Fibroblast of gingiva (primary cell): Measurements from ENCODE around the gene ELMO1.

ENCODE experiments used
- DNase-seq: peaks from one replicate; pipeline ENCODE4 v3.0.0-alpha.2; 2011; ENCODE audit warnings: low read depth

The ELMO1 gene

GRCh38 chr7:37095122-37095521 lies 353.5 kb downstream of the ELMO1 start:
- DNase-seq: no peak

GRCh38 chr7:37093257-37093656 lies 355.4 kb downstream of the ELMO1 start:
- no peak for DNase-seq

- no peak for DNase-seq
Observed at GRCh38 chr7:37092548-37092947, 356.1 kb downstream of the ELMO1 start.

GRCh38 chr7:37089972-37090371 lies 358.7 kb downstream of the ELMO1 start:
- DNase-seq: peak; percentile 21

DNA sequence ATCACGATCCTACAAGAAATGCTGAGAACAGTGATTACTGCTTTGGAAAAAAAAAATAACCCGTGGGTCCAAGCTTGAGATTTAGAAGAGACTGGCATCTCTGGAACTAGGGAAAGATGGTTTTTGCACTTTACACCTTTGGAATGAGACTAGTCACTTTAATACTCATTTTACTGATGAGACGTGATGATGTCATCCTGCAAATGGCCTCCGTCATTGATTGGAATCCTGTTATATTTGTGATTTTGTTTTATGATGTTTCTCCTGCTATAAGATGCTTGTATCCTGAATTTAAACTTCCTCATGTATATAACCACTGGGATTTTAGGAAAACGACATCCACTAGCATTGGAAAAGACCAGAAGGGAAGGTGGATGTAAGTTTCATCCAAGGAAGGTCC lies 363.1 kb downstream of the ELMO1 start:
- DNase-seq: no peak

DNA sequence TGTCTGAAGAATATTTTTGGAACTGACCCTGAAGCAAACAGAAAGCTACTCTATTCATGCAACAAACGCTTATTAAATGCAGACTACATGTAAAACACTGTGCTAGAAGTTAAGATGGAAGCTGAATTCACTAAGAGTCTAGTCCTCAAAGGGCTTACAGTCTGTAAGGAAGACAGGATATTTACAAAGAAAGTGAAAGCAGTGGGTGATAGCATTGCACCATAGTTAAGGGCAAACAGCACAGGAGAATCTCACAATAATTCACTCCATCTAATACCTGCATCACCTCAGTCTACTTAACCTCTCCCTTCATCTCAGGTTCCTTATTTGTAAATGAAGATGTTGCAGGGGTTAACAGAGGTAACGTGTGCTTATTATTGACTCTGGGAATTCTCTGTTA lies 364.4 kb downstream of the ELMO1 start:
- DNase-seq: no peak

- DNase-seq: peak; percentile 80
Observed at GRCh38 chr7:37083311-37084096, 365.2 kb downstream of the ELMO1 start.

GRCh38 chr7:37081436-37081835 lies 367.2 kb downstream of the ELMO1 start:
- DNase-seq: no peak

GRCh38 chr7:37079420-37079819 lies 369.2 kb downstream of the ELMO1 start:
- no peak for DNase-seq

- no peak for DNase-seq
Observed at GRCh38 chr7:37076668-37077067, 372.0 kb downstream of the ELMO1 start.

DNA sequence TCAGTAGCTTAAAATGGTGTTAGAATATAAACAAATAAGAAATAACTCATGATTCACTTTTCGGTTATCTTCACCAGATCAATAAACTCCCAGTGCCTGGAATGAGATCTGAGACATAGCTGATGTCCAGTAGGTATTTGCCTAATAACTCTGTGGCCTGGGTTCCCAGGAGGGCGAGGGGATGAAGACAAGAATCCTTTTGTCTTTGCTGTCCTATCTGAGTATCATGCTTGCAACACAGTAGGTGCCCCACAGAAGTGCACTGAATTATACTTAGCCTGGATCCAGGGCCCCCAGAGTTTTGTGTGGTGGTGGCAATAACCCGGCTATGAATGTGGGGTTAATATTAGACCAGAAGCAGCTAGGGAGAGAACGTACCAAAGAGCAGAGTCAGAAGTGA lies 374.3 kb downstream of the ELMO1 start:
- no peak for DNase-seq

DNA sequence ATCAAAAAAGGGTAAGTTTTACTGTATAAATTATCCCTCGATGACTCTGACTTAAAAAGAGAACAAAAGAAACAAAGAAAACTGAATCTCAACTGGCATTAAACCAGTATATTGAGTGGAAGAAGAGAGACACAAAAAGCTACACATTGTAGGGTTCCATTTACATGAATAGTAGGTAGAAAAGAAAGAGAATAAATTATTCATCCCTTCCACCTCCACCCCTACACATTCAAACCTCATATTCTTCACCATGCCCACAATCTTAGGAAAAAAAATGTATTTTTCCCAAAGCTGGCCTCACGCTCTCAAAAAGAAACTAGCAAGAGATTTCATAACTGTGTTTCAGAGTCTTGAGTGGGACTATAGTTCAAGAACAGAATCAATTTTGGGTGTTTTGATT lies 377.5 kb downstream of the ELMO1 start:
- no peak for DNase-seq

- no peak for DNase-seq
Observed at GRCh38 chr7:37070471-37070870, 378.2 kb downstream of the ELMO1 start.

- no peak for DNase-seq
Observed at GRCh38 chr7:37070031-37070430, 378.6 kb downstream of the ELMO1 start.

GRCh38 chr7:37069336-37069735 lies 379.3 kb downstream of the ELMO1 start:
- no peak for DNase-seq

- no peak for DNase-seq
Observed at GRCh38 chr7:37068902-37069301, 379.8 kb downstream of the ELMO1 start.

DNA sequence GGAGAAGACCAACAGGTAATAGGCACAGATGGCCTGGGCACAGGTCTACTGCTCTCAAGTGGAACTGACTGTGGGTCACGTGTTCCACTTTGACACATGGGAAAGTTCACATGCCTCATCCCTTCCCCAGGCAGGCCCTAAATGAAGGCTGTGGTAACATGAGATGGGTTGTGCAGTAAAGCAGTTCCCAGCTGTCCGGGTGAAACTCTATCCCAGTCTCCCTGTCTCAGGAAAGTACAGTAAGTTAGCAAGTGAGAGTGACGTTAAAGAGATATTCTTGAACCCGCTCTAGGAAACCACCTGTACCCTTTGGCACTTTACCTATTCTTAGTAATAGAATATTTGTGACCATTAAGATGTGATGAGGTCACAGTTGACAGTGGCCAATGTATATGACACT lies 380.6 kb downstream of the ELMO1 start:
- DNase-seq: no peak

GRCh38 chr7:37065779-37066271 lies 382.8 kb downstream of the ELMO1 start:
- DNase-seq: no peak

DNA sequence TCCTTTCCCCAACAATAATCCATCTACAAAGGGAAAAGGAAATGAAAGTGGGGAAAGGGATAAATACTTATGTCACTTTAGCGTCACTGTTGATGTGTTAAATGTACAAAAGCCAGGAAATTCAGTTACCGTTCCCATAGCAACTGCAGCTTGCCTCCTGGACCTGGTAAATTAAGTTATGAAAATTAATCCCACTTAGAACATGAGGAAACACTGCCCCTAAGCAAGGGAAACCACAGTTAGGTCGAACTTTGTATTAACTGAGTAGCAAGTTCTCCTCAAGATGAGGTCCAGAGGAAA lies 386.2 kb downstream of the ELMO1 start:
- no peak for DNase-seq

DNA sequence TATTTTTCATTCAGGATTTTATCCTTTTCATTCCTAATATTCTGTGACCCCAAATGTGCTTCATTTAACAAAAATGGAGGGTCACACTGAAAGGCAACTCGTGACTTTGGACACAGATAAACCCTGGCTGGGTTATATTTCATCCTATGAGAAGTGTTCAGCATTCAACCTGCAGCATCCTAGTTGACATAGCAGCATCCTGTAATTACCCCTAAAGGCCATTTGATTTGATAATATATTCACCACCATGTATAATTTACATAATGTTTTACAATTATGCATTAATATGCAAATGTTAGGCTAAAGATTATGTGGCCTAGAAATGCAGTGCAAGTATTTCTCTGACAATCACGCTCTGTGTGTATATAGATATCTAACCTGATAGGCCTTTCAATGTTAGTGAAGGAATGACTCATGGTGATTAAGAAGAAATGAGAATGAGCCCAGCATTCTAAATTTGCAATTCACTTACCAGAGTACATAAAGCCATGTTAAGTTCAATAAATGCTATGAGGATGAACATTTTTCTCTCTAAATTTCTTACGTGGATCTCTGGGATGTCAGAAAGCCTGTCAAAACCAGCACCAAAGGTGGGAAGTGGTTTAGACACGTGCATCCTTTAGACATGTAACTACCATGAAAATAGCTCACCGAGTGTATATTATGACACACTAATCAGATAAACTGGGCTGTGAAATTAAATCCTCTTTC lies 386.7 kb downstream of the ELMO1 start:
- no peak for DNase-seq

DNA sequence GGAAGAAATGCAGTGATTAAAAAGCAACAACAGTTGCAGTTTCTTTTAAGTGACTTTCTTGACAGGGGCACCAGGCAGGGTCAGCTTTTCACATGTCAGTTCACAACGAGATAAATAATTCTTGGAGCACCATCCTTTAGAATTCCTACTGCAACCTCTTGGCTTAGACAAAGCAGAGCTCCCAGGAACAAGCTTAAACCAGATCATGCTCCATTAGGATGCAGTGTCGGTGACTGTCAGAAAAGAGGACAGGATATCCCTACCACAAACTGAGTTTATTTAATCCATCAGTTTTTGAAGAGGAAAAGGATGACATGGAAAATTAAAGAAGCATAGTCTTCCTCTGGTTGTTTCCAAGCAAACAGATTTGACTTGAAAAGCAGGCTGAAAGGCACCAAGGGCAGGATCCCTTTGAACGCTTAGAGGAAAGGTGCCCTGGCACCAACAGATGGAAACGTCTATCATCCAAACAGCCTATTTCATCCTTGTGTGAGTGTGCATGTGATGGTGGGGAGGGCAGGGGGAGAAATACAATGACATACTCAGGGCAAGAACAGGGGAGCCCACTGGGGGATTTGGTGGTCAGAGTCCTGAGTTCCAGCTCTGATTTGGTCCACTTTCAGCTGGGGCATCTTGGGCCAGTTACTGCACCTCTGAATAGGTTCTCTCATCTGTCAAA lies 392.3 kb downstream of the ELMO1 start:
- no peak for DNase-seq

DNA sequence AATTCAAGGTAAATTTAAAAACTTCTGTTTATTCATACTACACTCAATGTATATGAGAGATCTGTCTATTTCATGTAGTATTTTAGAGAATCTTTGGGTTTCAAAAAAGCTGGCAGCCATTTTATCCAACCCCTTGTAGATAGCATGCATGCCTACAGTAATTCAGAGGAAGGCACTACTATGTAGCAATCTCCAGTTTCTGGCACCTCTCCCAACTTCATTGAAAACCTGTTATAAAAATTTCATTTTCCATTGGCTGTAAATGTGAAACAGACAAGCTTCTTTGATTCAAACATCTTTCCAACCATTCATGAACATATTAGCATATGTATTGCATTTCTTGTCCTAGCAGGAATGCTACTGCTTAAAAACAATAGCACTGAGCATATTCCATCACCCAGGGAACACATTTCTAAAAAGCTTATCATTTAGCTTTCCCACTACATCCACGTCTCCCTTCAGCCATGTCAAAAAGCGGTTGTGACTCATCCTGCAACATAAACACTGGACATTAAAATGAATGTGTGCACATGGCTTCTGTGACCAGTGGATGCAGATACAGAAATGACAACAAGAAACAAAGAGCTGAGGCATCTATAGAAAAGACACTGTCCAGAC lies 393.9 kb downstream of the ELMO1 start:
- DNase-seq: peak; percentile 4

- DNase-seq: no peak
Observed at GRCh38 chr7:37052705-37053104, 396.0 kb downstream of the ELMO1 start.
